DOHH2 (cell line): ENCODE measurements around the gene FGFBP3.
A peak's percentile ranks its signal among the peaks of the same experiment; 100 is the strongest.

Experiments
- H3F3A ChIP-seq: fragments of 200-600 bp; sonication (generic), shearing (Covaris generic); 2 replicates; pipeline ENCODE4 v1.6.0; 2016; ENCODE audit warnings: antibody characterized with exemption, mild to moderate bottlenecking; ENCODE audit not compliant: control insufficient read depth, insufficient read depth
- H3K27ac ChIP-seq: fragments of 200-600 bp; sonication (generic); 2 replicates; pipeline ENCODE4 v1.5.1; 2014; ENCODE audit warnings: low read depth, mild to moderate bottlenecking, low read length, moderate library complexity
- H3K27me3 ChIP-seq: fragments of 200-600 bp; sonication (generic); 2 replicates; pipeline ENCODE4 v1.6.1; 2014; ENCODE audit warnings: mild to moderate bottlenecking, low read length, mixed read lengths; ENCODE audit not compliant: control insufficient read depth
- H3K36me3 ChIP-seq: fragments of 200-600 bp; sonication (generic); 2 replicates; pipeline ENCODE4 v1.6.1; 2014; ENCODE audit warnings: mild to moderate bottlenecking, low read length, moderate library complexity, mixed read lengths; ENCODE audit not compliant: control insufficient read depth
- H3K4me1 ChIP-seq: fragments of 200-600 bp; sonication (generic); 2 replicates; pipeline ENCODE4 v1.6.1; 2014; ENCODE audit warnings: mild to moderate bottlenecking, low read length, mixed read lengths; ENCODE audit not compliant: control insufficient read depth
- H3K4me2 ChIP-seq: fragments of 200-600 bp; sonication (generic); 2 replicates; pipeline ENCODE4 v1.6.0; 2014; ENCODE audit warnings: mild to moderate bottlenecking, low read length, moderate library complexity
- H3K4me3 ChIP-seq: fragments of 200-600 bp; sonication (generic); 2 replicates; pipeline ENCODE4 v1.5.1; 2014; ENCODE audit warnings: mild to moderate bottlenecking, low read length, mixed read lengths
- H3K79me2 ChIP-seq: fragments of 200-600 bp; sonication (generic); 2 replicates; pipeline ENCODE4 v1.6.1; 2014; ENCODE audit warnings: mild to moderate bottlenecking, low read length, mixed read lengths; ENCODE audit not compliant: control insufficient read depth
- H3K9me2 ChIP-seq: fragments of 200-600 bp; sonication (generic); replicated peaks from 2 replicates; pipeline ENCODE4 v1.6.1; 2014; ENCODE audit warnings: mild to moderate bottlenecking, low read length, mixed read lengths; ENCODE audit not compliant: control insufficient read depth
- H3K9me3 ChIP-seq: fragments of 200-600 bp; sonication (generic); 2 replicates; pipeline ENCODE4 v1.6.1; 2014; ENCODE audit warnings: antibody characterized with exemption, low read length, mixed read lengths; ENCODE audit not compliant: control insufficient read depth, insufficient read depth
- H4K20me1 ChIP-seq: fragments of 200-600 bp; sonication (generic); 2 replicates; pipeline ENCODE4 v1.6.0; 2014; ENCODE audit warnings: low read depth, mild to moderate bottlenecking, antibody characterized with exemption, low read length, moderate library complexity; ENCODE audit not compliant: control insufficient read depth, insufficient read depth
- CTCF ChIP-seq: fragments of 200-600 bp; sonication (generic); IDR thresholded peaks from one replicate; pipeline ENCODE4 v1.5.1; 2014; ENCODE audit warnings: antibody characterized with exemption, mild to moderate bottlenecking, low read depth, low read length; ENCODE audit not compliant: poor library complexity, severe bottlenecking
- EZH2phosphoT487 ChIP-seq: fragments of 200-600 bp; sonication (generic); IDR thresholded peaks from 2 replicates; pipeline ENCODE4 v1.6.1; 2017; ENCODE audit warnings: borderline replicate concordance, mild to moderate bottlenecking, antibody characterized with exemption, low read length, moderate library complexity, mixed read lengths

FGFBP3 gene

DNA sequence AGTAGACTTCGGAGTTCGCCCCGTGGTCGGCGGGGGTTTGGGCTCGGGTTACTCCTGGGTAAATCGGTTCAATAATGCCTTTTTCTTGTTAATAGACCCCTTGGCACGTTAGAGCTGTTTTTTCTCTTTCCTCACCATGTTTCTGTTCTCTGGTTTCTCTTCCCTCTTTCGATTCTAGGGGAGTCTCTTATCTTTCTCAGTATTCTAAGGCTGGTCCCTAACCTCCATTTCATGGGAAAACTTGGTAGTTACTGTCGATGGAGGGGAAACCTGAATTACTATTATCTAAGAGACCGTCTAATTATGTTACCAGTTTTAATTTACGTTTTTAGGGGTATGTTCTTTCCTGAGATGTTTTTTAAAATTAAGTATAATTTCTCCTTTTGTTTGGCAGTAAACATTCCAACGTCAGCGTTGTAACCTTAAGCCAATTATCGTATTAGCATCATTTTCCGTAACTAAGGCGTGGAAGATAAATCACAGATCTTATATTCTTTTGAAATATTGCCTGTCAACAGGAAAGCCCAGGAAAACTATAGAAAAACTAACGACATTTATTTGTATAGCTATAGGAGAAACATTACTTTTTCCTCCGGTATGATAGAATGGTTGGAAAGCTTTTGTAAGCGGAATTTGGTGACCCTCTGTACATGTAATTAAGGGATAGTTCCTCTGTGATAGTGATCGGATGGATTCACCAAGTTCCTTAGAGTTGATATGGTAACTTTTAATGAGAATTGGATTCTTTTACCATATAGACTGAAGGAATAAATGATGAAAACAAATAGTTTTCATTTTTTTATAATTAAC lies 15.1 kb upstream of the FGFBP3 start:
- no peaks in the 10 kb centered on the region for H3K9me3 ChIP-seq
- TF ChIP-seq CTCF (no peak), EZH2phosphoT487 (no peak)

GRCh38 chr10:91923371-91924211 lies 14.3 kb upstream of the FGFBP3 start, which contains the start of gene BTAF1:
Gene BTAF1 (plus strand): TSS chr10:91923770. CDS start chr10:91924077, 307 bp downstream.
- no peaks in the 10 kb centered on the region for H3K9me2 ChIP-seq
- H3K4me3 ChIP-seq: peak within 1 kb of the TSS; percentile 84
- H3K4me1 ChIP-seq: peaks cover 33% of the 10 kb centered on the region
- peaks cover 8% of the 10 kb centered on the region; the same call in 1 of the 2 replicates for H4K20me1 ChIP-seq
- no peak for TF ChIP-seq CTCF
- no peak for TF ChIP-seq EZH2phosphoT487
- H3K79me2 ChIP-seq: peaks cover 58% of the 10 kb centered on the region
- H3K27ac ChIP-seq: peak within 1 kb of the TSS; percentile 65
- no peaks in the 10 kb centered on the region for H3K9me3 ChIP-seq
- peak within 1 kb of the TSS; percentile 97 for H3K4me2 ChIP-seq
- H3F3A ChIP-seq: 0 out of 2 replicates have a peak, but pooled peaks cover 7% of the 10 kb centered on the region
- peaks cover 28% of the 10 kb centered on the region for H3K36me3 ChIP-seq
- no peaks in the 10 kb centered on the region for H3K27me3 ChIP-seq

More for the DNA sequence above, 15.1 kb upstream of the FGFBP3 start:
- Histone ChIP-seq H3K79me2 (peaks cover 67% of the 10 kb centered on the region), H3F3A (0 out of 2 replicates have a peak, but pooled peaks cover 7% of the 10 kb centered on the region), H3K27ac (peak overlapping the region; percentile 65), H3K4me2 (peak overlapping the region; percentile 97), H3K4me3 (peak overlapping the region; percentile 84), H3K9me2 (no peaks in the 10 kb centered on the region), H4K20me1 (peaks cover 15% of the 10 kb centered on the region; the same call in 1 of the 2 replicates), H3K27me3 (no peaks in the 10 kb centered on the region), H3K36me3 (peaks cover 28% of the 10 kb centered on the region), H3K4me1 (peaks cover 33% of the 10 kb centered on the region)

DNA sequence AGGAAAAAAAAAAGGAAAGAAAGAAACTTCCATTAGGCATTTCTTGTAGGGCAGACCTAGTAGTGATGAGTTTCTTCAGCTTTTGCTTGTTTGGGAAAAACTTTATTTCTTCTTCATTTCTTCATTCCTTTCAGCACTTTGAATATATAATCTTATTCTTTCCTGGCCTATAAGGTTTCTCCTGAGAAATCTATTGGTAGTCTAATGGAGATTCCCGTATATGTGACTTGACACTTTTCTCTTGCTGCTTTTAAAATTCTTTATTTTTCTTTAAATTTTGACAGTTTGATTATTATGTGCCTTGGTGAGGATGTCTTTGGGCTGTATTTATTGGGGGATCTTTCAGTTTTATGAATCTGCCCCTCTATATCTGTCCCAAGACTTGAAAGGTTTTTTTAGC lies 10.4 kb upstream of the FGFBP3 start:
- Histone ChIP-seq H3K4me3 (no peak overlapping the region), H3K27me3 (peaks cover 17% of the 10 kb centered on the region), H3K79me2 (peaks cover 19% of the 10 kb centered on the region), H3K9me2 (no peaks in the 10 kb centered on the region), H3K4me2 (no peak overlapping the region), H3F3A (0 out of 2 replicates have a peak, but pooled peaks cover 7% of the 10 kb centered on the region), H3K27ac (no peak overlapping the region), H3K9me3 (no peaks in the 10 kb centered on the region), H4K20me1 (no peaks in the 10 kb centered on the region), H3K4me1 (peaks cover 11% of the 10 kb centered on the region), H3K36me3 (peaks cover 5% of the 10 kb centered on the region; the same call in 1 of the 2 replicates)
- TF ChIP-seq CTCF: no peak
- TF ChIP-seq EZH2phosphoT487: no peak
